GM21717 (cell line): ENCODE data around the gene CAV1.

ENCODE experiments used
- ATAC-seq: cut with Tn5 transposase; IDR thresholded peaks from one replicate; pipeline ENCODE4 v1.9.1; 2021; ENCODE audit warnings: mild to moderate bottlenecking, moderate library complexity; ENCODE audit not compliant: unreplicated experiment

The CAV1 gene

DNA sequence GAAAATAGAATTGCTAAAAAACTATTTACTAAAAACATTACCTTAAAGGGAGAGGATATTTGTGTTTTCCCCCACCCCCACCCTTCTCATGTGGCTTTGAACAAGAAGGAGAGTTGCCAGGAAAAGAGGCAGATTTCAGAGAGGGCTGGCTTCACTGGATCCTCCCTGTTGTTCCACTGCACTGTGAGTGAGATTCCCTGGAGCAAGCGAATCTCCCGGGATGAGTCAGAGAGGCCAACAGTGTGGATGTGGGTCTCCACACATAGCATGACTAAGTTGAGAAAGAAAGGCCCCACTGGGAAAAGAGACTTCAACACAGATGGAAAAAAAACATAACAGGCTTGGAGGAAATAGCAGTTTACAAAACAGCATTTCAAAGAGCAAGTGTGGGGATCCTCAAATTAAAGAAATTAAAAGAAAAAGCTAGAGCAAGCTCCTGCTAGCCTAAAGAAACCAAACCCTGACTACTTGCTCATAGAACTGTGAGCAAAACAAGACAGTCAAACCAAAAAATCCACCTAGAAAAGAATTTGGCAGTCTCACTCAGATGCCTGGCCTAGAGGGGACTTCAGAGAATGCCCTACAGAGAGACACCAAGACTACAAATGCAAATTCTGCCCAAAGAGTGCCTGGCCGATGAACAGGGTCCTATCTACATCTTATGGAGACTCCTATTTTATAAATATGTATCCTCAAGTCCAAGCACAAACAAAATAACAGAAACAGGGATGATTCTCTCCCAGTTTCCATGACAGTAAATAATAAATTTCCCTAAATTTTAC lies 3.4 kb downstream of the CAV1 start:
- ATAC-seq = no peak

GRCh38 chr7:116529250-116529649 lies 4.4 kb downstream of the CAV1 start:
- no peak for ATAC-seq

- no peak for ATAC-seq
Measured at GRCh38 chr7:116530107-116530820, 5.4 kb downstream of the CAV1 start.

GRCh38 chr7:116532102-116532688 lies 7.4 kb downstream of the CAV1 start:
- ATAC-seq = no peak

GRCh38 chr7:116534790-116535189 lies 10.0 kb downstream of the CAV1 start:
- ATAC-seq = no peak

DNA sequence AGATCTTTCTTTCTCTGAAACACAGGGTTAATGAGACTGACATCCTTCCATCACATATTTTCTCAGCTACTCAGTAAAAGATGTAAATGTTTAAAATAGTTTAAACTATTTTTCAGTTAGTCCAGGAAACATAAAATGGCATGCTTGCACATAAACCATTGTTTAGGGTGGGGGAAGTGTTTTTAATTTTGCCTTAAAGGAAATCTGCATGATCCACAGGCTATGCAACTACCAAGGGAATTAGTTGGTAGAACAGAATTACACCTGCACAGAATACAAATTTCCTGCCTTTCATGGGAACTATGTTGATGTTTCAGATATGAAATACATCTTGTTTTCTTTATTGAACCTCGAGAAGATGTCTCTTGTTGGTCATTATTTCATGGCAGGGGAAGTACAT lies 10.6 kb downstream of the CAV1 start:
- ATAC-seq = no peak

GRCh38 chr7:116538138-116538537 lies 13.3 kb downstream of the CAV1 start:
- ATAC-seq = no peak

- ATAC-seq = no peak
Measured at GRCh38 chr7:116539879-116540278, 15.0 kb downstream of the CAV1 start.

DNA sequence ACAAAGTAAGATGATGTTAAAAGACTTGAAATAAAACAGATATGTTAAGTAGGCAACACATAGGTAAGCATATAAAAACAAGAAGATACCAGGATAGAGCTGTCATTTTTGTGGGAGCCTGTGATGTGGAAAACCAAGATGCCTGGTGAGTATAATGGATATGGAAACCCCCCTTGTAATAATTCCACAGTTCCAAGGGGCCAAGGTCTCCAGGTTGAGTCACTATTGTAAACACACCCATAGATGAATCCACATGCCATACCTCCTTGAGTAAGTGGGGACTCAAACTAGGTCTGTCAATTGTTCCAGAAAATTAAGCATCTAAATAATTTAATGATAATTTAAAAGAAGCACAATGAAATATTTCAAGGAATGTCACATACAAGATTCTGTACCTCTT lies 15.9 kb downstream of the CAV1 start:
- no peak for ATAC-seq

DNA sequence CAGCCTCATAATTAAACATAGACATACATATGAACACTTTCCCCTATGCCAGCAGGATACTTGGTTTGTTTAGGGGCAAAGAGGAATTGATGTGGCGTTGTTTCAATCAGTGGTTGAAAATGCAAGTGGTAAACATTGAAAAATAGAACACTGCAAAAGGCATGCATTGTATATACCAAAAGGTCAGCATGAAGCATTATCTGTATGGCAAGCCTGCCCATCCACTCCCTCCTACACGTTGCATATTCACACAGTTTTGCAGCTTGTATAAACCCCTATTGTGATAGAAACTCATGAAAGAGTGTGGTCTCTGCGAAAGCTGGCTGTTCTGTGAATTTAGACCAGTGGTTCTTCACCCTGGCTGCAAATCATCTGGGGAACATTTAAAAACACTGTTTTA lies 17.1 kb downstream of the CAV1 start:
- ATAC-seq = no peak

- no peak for ATAC-seq
Measured at GRCh38 chr7:116542618-116543017, 17.8 kb downstream of the CAV1 start.

DNA sequence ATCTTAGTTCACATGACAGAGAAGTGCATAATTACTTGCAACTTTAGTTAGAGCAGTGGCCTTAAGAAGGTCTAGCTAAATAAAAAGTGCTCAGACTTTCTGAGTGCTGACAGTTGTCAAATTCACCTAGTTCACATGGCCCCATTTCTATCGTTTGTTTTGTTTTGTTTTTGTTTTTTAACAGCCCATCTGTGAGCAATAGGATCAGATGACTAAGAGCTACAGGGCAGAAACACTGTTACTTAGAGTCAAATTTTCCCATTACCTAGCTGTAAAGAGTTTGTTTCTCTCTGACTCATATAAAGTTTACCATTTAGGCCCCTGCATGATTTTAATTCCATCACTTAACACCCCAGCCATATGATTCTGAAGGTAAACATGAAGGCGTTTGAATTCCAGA lies 18.8 kb downstream of the CAV1 start:
- ATAC-seq = no peak

- no peak for ATAC-seq
Measured at GRCh38 chr7:116544487-116544886, 19.7 kb downstream of the CAV1 start.

DNA sequence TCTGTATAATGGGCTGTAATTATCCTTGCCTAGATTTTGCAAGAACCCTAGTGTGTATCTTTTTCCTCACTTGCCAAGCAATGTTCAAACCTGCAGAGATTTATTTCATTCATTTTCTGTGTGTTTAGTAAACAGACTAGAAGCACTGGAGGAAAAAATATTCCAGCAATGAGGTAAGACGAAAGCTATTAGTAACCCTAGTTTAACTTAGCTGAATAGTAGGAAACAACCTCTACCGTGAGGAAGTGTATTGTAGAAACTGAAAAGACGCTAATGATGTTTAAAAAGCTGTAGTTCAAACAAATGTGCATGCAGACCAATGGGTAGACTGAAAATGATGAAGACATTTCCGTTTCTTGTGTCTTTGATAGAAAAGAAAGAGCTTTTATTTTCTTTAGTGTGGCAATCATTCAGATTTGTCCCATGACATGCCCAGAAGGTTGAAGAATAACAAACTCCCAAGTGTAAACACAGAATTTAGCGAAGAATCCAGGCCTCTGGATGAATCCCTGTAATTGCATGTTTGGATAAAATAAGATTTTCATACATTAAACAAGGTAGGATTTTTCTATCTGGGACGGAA lies 20.7 kb downstream of the CAV1 start:
- no peak for ATAC-seq

DNA sequence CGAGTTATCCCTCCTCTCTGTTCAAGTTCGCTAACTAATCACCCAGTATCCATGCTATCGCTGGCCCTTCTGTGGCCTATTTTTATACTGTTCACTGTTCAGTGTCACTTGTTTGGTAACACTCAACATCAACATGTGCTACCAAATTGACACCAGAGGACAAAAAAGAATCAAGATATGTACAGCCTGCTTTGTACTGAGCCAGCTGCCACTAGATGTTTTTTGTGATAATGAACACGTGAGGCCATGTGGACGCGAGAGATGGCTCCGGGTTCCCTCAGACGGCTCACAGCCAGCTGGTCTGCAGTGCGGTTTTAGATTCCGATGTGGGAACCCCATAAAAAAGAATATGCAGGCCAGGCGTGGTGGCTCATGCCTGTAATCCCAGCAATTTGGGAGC lies 21.2 kb downstream of the CAV1 start:
- no peak for ATAC-seq

GRCh38 chr7:116546916-116547315 lies 22.1 kb downstream of the CAV1 start:
- ATAC-seq = no peak

GRCh38 chr7:116547347-116547746 lies 22.5 kb downstream of the CAV1 start:
- ATAC-seq = no peak

DNA sequence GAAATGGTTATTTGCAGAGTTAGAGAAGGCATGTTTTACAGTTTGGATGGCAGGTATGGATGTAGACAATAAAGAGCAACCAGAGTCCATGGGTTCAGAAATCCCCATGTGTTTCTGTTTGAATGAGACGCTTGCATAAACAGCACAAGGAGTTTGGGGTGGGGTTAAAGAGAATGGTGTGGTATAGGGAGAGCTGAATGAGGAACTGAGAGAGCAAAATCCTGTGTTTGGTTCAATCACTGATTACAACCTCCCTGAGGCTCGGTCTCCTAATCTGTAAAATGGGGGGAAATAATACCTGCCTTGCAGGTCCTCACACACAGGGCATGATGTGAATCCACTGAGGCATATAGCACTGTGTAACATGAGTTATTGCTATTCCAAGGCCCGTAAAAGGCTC lies 23.7 kb downstream of the CAV1 start:
- ATAC-seq = peak; percentile 97

- ATAC-seq = no peak
Measured at GRCh38 chr7:116549370-116549769, 24.5 kb downstream of the CAV1 start.

DNA sequence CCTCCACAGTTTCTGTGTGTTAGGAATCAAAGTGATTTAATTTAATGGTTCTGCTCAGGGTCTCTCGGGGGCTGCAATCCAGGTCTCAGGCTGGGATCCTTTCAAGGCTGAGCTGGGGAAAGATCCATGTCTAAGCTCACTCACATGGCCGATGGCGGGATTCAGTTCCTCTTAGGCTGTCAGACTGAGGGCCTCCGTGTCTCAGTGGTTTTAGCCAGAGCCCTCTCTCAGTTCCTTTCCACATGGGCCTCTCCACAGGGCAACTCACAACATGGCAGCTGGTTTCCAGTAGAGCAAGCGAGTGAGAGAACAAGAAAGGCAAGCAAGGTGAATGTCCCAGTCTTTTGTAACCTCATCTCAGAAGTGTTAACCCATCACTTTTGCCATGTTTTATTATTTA lies 26.9 kb downstream of the CAV1 start:
- ATAC-seq = no peak

DNA sequence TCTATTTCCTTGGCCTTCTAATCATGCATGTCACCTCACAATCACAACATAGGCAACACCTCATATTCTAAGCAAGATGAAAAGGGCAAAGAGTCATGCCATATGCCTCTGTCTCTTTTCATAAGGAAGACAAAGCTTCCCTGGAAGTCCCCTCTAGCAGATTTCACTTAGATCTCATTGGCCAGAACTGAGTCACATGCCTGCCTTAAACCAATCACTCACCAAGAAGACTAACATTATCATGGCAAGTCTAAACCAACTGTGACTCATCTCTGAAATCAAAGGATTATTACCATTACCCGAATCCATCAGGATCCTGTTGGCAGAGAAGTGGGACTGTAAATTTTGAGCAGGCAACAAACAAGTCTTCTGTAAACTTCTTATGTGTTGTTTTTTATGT lies 27.8 kb downstream of the CAV1 start:
- ATAC-seq = no peak
